Measurements from ENCODE around the gene HOXB2. TPM values are rescaled to one million over a fixed set of nuclear protein-coding genes. Genes with fewer than 3 reads are reported as not detected.

Gene HOXB2
- polyA plus RNA-seq, 3 donors, result 1.6 to 3.8 (median 3.3) TPM

GRCh38 chr17:48542114-48542656 is 2.7 kb downstream of the HOXB2 start:
- Histone ChIP-seq H3K27ac (ENCODE audit: low read depth in 1 of 2, low read length in 2 of 2) (peak overlapping the region in 1 of 2 donors; percentile 56), H3K4me1 (ENCODE audit: control insufficient read depth in 1 of 2, insufficient read depth in 2 of 2, low read length in 2 of 2) (peaks cover 31 to 43% of the 10 kb centered on the region in 2 donors), H3K4me3 (replicated peaks in 1 of 3; ENCODE audit: low read depth in 2 of 3, low read length in 3 of 3) (peak overlapping the region; percentile 39 to 83 (median 68)), H3K4me2 (replicated peaks; ENCODE audit: extremely low read depth, low read length, poor library complexity, severe bottlenecking) (peak overlapping the region; percentile 73), H4K20me1 (ENCODE audit: insufficient read depth, low read length) (no peaks in the 10 kb centered on the region), H3K79me2 (ENCODE audit: insufficient read depth, low read length) (no peaks in the 10 kb centered on the region), H3K36me3 (replicated peaks in 1 of 2; ENCODE audit: control insufficient read depth in 1 of 2, insufficient read depth in 2 of 2, low read length in 2 of 2) (no peaks in the 10 kb centered on the region), H2AFZ (ENCODE audit: insufficient read depth, low read depth, low read length, poor library complexity, severe bottlenecking) (peak overlapping the region; percentile 97), H3K27me3 (ENCODE audit: control insufficient read depth in 2 of 2, insufficient read depth in 2 of 2, low read length in 2 of 2) (peaks cover 38 to 76% of the 10 kb centered on the region in 2 donors), H3K9me3 (replicated peaks in 1 of 2; ENCODE audit: control insufficient read depth in 1 of 2, insufficient read depth in 1 of 2, low read length in 2 of 2) (no peaks in the 10 kb centered on the region), H3K9ac (ENCODE audit: insufficient read depth, low read length, poor library complexity, severe bottlenecking) (peak overlapping the region; percentile 69)
- Mint-ChIP-seq H3K9me3 (peaks cover 0 to 30% (median 18%) of the 10 kb centered on the region in 7 donors), H3K36me3 (peaks cover 5 to 17% of the 10 kb centered on the region in 2 donors), H3K4me1 (peaks cover 47% of the 10 kb centered on the region), H3K27me3 (ENCODE audit: low read depth in 3 of 3) (peaks cover 71 to 83% (median 78%) of the 10 kb centered on the region in 3 donors), H3K27ac (peak overlapping the region in 6 of 7 donors; percentile 19 to 87 (median 68)), H3K4me3 (peak overlapping the region; percentile 88 to 95)
- no peak for DNase-seq
- intact Hi-C loops (cut with micrococcal nuclease), result no loop called here
- WGBS (ENCODE audit: insufficient coverage), result 1% methylated on average over 22 of the region's 27 CpGs
- no peak for TF ChIP-seq CTCF (IDR thresholded peaks at IDR 0.05)

DNA sequence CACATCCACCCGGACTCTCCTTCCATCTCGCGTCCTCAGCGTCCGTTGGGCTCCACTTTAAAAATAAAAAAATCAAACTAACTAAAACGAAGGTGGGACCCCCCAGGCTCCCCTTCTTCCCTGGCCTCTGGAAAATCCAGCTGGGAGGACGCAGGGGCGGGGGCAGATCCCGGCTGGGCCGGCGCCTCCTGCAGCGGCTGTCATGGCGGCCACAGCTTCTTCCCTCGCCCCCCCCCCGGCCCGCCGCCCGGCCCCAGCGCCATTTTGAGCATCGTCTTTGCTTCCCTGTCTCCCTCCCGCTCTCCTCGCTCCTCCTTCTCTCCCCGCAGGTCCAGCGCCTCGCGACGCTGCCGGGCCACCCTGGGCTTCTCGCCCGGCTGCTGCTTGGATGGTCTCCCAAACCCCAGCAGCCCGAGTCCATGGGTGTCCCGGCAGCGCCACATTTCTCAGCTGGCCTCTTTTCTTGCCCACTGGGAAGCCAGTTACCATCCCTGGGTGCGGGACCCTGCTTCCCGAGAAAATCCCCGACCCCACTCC is 3.3 kb downstream of the HOXB2 start:
- peak overlapping the region; percentile 69 for H3K9ac ChIP-seq (ENCODE audit: insufficient read depth, low read length, poor library complexity, severe bottlenecking)
- peak overlapping the region; percentile 88 to 95 for H3K4me3 Mint-ChIP-seq
- H3K27me3 Mint-ChIP-seq (ENCODE audit: low read depth in 3 of 3), result peaks cover 67 to 80% (median 74%) of the 10 kb centered on the region in 3 donors
- peaks cover 31 to 43% of the 10 kb centered on the region in 2 donors for H3K4me1 ChIP-seq (ENCODE audit: control insufficient read depth in 1 of 2, insufficient read depth in 2 of 2, low read length in 2 of 2)
- peaks cover 43% of the 10 kb centered on the region for H3K4me1 Mint-ChIP-seq
- H2AFZ ChIP-seq (ENCODE audit: insufficient read depth, low read depth, low read length, poor library complexity, severe bottlenecking), result peak overlapping the region; percentile 97
- intact Hi-C loops (cut with micrococcal nuclease), result no loop called here
- 1% methylated on average over 33 of the region's 36 CpGs for WGBS (ENCODE audit: insufficient coverage)
- no peaks in the 10 kb centered on the region for H4K20me1 ChIP-seq (ENCODE audit: insufficient read depth, low read length)
- H3K9me3 ChIP-seq (replicated peaks in 1 of 2; ENCODE audit: control insufficient read depth in 1 of 2, insufficient read depth in 1 of 2, low read length in 2 of 2), result no peaks in the 10 kb centered on the region
- peak overlapping the region; percentile 39 to 83 (median 68) for H3K4me3 ChIP-seq (replicated peaks in 1 of 3; ENCODE audit: low read depth in 2 of 3, low read length in 3 of 3)
- peak in 2 of 3 donors; percentile 13 to 29 for DNase-seq
- H3K27ac Mint-ChIP-seq, result peak overlapping the region in 5 of 7 donors; percentile 19 to 87 (median 51)
- peak overlapping the region; percentile 73 for H3K4me2 ChIP-seq (replicated peaks; ENCODE audit: extremely low read depth, low read length, poor library complexity, severe bottlenecking)
- H3K27me3 ChIP-seq (ENCODE audit: control insufficient read depth in 2 of 2, insufficient read depth in 2 of 2, low read length in 2 of 2), result peaks cover 34 to 71% of the 10 kb centered on the region in 2 donors
- no peaks in the 10 kb centered on the region for H3K36me3 ChIP-seq (replicated peaks in 1 of 2; ENCODE audit: control insufficient read depth in 1 of 2, insufficient read depth in 2 of 2, low read length in 2 of 2)
- peaks cover 0 to 28% (median 18%) of the 10 kb centered on the region in 7 donors for H3K9me3 Mint-ChIP-seq
- peaks cover 5 to 17% of the 10 kb centered on the region in 2 donors for H3K36me3 Mint-ChIP-seq
- no peak for TF ChIP-seq CTCF (IDR thresholded peaks at IDR 0.05)
- peak overlapping the region in 1 of 2 donors; percentile 56 for H3K27ac ChIP-seq (ENCODE audit: low read depth in 1 of 2, low read length in 2 of 2)
- no peaks in the 10 kb centered on the region for H3K79me2 ChIP-seq (ENCODE audit: insufficient read depth, low read length)

Measured in CD14-positive monocyte (primary cell).